K562 (cell line): ENCODE measurements around the gene GMEB1. TPM values are rescaled to one million over a fixed set of nuclear protein-coding genes. Genes with fewer than 3 reads are reported as not detected.

Source experiments
- CEBPG ChIP-seq, 3 experiments: fragments of 200-800 bp in 1 of 3; sonication (Bioruptor generic) in 1 of 3; sonication (generic) in 1 of 3; formaldehyde crosslinking in 1 of 3; IDR thresholded peaks in 2 of 3; conservative IDR thresholded peaks in 1 of 3; 2 replicates each; pipeline versions ENCODE4 v1.6.1 to v1.8.0; 2016 to 2022; ENCODE audit warnings: missing compliant biosample characterization in 2 of 3, missing genetic modification characterization in 2 of 3, mild to moderate bottlenecking in 1 of 3, missing genetic modification reagents in 1 of 3
- DPF2 ChIP-seq: fragments of 450-650 bp; IDR thresholded peaks from 2 replicates; pipeline ENCODE4 v1.6.1; 2016
- E2F3 ChIP-seq: fragments of 250-450 bp; sonication (Bioruptor Pico); IDR thresholded peaks from 2 replicates; pipeline ENCODE4 v1.4.0; 2020; ENCODE audit warnings: mild to moderate bottlenecking
- ETS1 ChIP-seq: conservative IDR thresholded peaks from 2 replicates; pipeline ENCODE4 v1.6.1; 2011; ENCODE audit warnings: low read depth, mild to moderate bottlenecking, low read length; ENCODE audit not compliant: control insufficient read depth
- EZH2 ChIP-seq: IDR thresholded peaks from 2 replicates; pipeline ENCODE4 v1.6.1; 2012; ENCODE audit warnings: low read depth, mild to moderate bottlenecking, inconsistent platforms, low read length, borderline replicate concordance
- FOSL1 ChIP-seq: fragments of 200-800 bp; sonication (Bioruptor generic); conservative IDR thresholded peaks from 2 replicates; pipeline ENCODE4 v1.6.1; 2016; ENCODE audit warnings: missing genetic modification characterization, missing compliant biosample characterization
- KLF1 ChIP-seq: fragments of 450-650 bp; IDR thresholded peaks from 2 replicates; pipeline ENCODE4 v1.6.1; 2016; ENCODE audit warnings: missing genetic modification characterization, missing compliant biosample characterization
- PATZ1 ChIP-seq: fragments of 250-450 bp; sonication (Bioruptor Pico); IDR thresholded peaks from 2 replicates; pipeline ENCODE4 v1.5.0; 2020; ENCODE audit warnings: mild to moderate bottlenecking, borderline replicate concordance
- PREB ChIP-seq: sonication (generic); formaldehyde crosslinking; IDR thresholded peaks from 2 replicates; pipeline ENCODE4 v1.8.1; 2023; ENCODE audit warnings: mild to moderate bottlenecking, missing genetic modification reagents
- RFX7 ChIP-seq: fragments of 250-450 bp; sonication (Bioruptor Pico); IDR thresholded peaks from 2 replicates; pipeline ENCODE4 v1.5.1; 2021; ENCODE audit warnings: mild to moderate bottlenecking
- TOE1 ChIP-seq, 2 experiments: fragments of 450-650 bp in 1 of 2; sonication (generic) in 1 of 2; formaldehyde crosslinking in 1 of 2; IDR thresholded peaks; 2 replicates each; pipeline versions ENCODE4 v1.7.1 to v1.8.0; 2016 to 2022; ENCODE audit warnings: borderline replicate concordance in 2 of 2, mild to moderate bottlenecking in 2 of 2, antibody characterized with exemption in 1 of 2, inconsistent platforms in 1 of 2, low read depth in 1 of 2, missing genetic modification reagents in 1 of 2, moderate library complexity in 1 of 2
- ZNF253 ChIP-seq: fragments of 250-450 bp; sonication (Bioruptor Pico); conservative IDR thresholded peaks from 2 replicates; pipeline ENCODE4 v1.6.1; 2021; ENCODE audit warnings: mild to moderate bottlenecking
- ZNF668 ChIP-seq: fragments of 250-450 bp; sonication (Bioruptor Pico); IDR thresholded peaks from 2 replicates; pipeline ENCODE4 v1.8.0; 2022; ENCODE audit warnings: mild to moderate bottlenecking, inconsistent platforms
- ZNF75A ChIP-seq: fragments of 450-650 bp; formaldehyde crosslinking; IDR thresholded peaks from 2 replicates; pipeline ENCODE4 v1.4.0; 2020; ENCODE audit warnings: mild to moderate bottlenecking
- ZNF76 ChIP-seq: fragments of 250-450 bp; sonication (Bioruptor Pico); IDR thresholded peaks from 2 replicates; pipeline ENCODE4 v1.4.0; 2020; ENCODE audit warnings: mild to moderate bottlenecking, moderate library complexity, borderline replicate concordance
- polyA plus RNA-seq, 8 experiments: library from polyadenylated mRNA; depleted of rRNA in 4 of 8; stranded (reverse) in 5 of 8; unstranded in 3 of 8; fragments of >200 nt; fragmentation: Nextera tagmentation in 2 of 8; fragmentation: Illumina TruSeq in 1 of 8; extraction: Ambion mirVana in 2 of 8; extraction: Trizol in 1 of 8; gene quantifications; 2 replicates each; pipeline versions ENCODE4 v1.2.1 to v1.2.3, GENCODE V29; 2011 to 2014; ENCODE audit warnings: inconsistent platforms in 1 of 8, missing spikeins in 1 of 8
- total RNA-seq, 7 experiments: library from RNA; depleted of rRNA in 6 of 7; stranded (reverse); fragments of >200 nt in 6 of 7; fragmentation: Illumina TruSeq in 2 of 7; extraction: Trizol in 2 of 7; gene quantifications; 2 replicates each; pipeline versions ENCODE4 v1.2.1 to v1.2.3, GENCODE V29; 2011 to 2021; ENCODE audit warnings: low replicate concordance in 1 of 7
- TF ChIP-seq, protein P1 (sequence below), 3 experiments: fragments of 200-800 bp in 1 of 3; fragments of 250-450 bp in 1 of 3; fragments of 450-650 bp in 1 of 3; sonication (Bioruptor Pico) in 1 of 3; sonication (Bioruptor generic) in 1 of 3; formaldehyde crosslinking in 1 of 3; IDR thresholded peaks; 2 replicates each; pipeline versions ENCODE4 v1.6.1 to v1.8.0; 2016 to 2022; ENCODE audit warnings: mild to moderate bottlenecking in 2 of 3, missing genetic modification characterization in 2 of 3, missing compliant biosample characterization in 1 of 3, moderate library complexity in 1 of 3
- TF ChIP-seq, protein P2 (sequence below): fragments of 250-450 bp; sonication (Bioruptor Pico); IDR thresholded peaks from 2 replicates; pipeline ENCODE4 v1.9.0; 2021; ENCODE audit warnings: mild to moderate bottlenecking

GMEB1 gene
- total and polyA plus RNA-seq, 9 of the 15 experiments (the other 6 are each of a cell fraction or from before 2014, with no cell fraction given), result 6.6 to 17.5 (median 8.5) TPM

- TF ChIP-seq, protein P1, sequence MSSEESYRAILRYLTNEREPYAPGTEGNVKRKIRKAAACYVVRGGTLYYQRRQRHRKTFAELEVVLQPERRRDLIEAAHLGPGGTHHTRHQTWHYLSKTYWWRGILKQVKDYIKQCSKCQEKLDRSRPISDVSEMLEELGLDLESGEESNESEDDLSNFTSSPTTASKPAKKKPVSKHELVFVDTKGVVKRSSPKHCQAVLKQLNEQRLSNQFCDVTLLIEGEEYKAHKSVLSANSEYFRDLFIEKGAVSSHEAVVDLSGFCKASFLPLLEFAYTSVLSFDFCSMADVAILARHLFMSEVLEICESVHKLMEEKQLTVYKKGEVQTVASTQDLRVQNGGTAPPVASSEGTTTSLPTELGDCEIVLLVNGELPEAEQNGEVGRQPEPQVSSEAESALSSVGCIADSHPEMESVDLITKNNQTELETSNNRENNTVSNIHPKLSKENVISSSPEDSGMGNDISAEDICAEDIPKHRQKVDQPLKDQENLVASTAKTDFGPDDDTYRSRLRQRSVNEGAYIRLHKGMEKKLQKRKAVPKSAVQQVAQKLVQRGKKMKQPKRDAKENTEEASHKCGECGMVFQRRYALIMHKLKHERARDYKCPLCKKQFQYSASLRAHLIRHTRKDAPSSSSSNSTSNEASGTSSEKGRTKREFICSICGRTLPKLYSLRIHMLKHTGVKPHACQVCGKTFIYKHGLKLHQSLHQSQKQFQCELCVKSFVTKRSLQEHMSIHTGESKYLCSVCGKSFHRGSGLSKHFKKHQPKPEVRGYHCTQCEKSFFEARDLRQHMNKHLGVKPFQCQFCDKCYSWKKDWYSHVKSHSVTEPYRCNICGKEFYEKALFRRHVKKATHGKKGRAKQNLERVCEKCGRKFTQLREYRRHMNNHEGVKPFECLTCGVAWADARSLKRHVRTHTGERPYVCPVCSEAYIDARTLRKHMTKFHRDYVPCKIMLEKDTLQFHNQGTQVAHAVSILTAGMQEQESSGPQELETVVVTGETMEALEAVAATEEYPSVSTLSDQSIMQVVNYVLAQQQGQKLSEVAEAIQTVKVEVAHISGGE (CRISPR knock-in tag; IDR thresholded peaks at IDR 0.05), result peak in 1 of 3 experiments; percentile 74; a peak in 1 of 6 replicates
- no peak for TF ChIP-seq FOSL1
- no peak for TF ChIP-seq PREB (CRISPR knock-in tag)
- TF ChIP-seq EZH2, result no peak
- 0 out of 2 replicates have a peak, but pooled peaks have one; percentile 27 for TF ChIP-seq ZNF76 (CRISPR knock-in tag)
- TF ChIP-seq, protein P2, sequence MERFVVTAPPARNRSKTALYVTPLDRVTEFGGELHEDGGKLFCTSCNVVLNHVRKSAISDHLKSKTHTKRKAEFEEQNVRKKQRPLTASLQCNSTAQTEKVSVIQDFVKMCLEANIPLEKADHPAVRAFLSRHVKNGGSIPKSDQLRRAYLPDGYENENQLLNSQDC, result peak; percentile 76; the same call in 1 of the 2 replicates
- no peak for TF ChIP-seq TOE1 (IDR thresholded peaks at IDR 0.05; ENCODE audit: borderline replicate concordance)
- no peak for TF ChIP-seq TOE1 (CRISPR knock-in tag; IDR thresholded peaks at IDR 0.05; ENCODE audit: borderline replicate concordance, low read depth)
- TF ChIP-seq RFX7 (CRISPR knock-in tag), result peak; percentile 84; the same call in 1 of the 2 replicates
- peak; percentile 65 for TF ChIP-seq DPF2
- 0 out of 2 replicates have a peak, but pooled peaks have one; percentile 56 for TF ChIP-seq ZNF253 (CRISPR knock-in tag)
- no peak for TF ChIP-seq ZNF75A
- peak; percentile 73; the same call in 1 of the 2 replicates for TF ChIP-seq ZNF668 (CRISPR knock-in tag)
- peak; percentile 85; the same call in 1 of the 2 replicates for TF ChIP-seq PATZ1 (CRISPR knock-in tag)
- 0 out of 2 replicates have a peak, but pooled peaks have one; percentile 37 for TF ChIP-seq E2F3 (CRISPR knock-in tag)
- TF ChIP-seq KLF1 (tag), result 0 out of 2 replicates have a peak, but pooled peaks have one; percentile 65
- TF ChIP-seq CEBPG (CRISPR knock-in tag; IDR thresholded peaks at IDR 0.05), result peak; percentile 43; the same call in 1 of the 2 replicates
- TF ChIP-seq CEBPG (tag; conservative IDR thresholded peaks at IDR 0.05 in 1 of 2, IDR thresholded peaks at IDR 0.05 in 1 of 2), result no peak
- TF ChIP-seq ETS1, result 0 out of 2 replicates have a peak, but pooled peaks have one; percentile 11
Measured at GRCh38 chr1:28648008-28648473, 20.5 kb upstream of the GMEB1 start (continued).
